ENCODE results near the gene RAB24.

Gene RAB24

DNA sequence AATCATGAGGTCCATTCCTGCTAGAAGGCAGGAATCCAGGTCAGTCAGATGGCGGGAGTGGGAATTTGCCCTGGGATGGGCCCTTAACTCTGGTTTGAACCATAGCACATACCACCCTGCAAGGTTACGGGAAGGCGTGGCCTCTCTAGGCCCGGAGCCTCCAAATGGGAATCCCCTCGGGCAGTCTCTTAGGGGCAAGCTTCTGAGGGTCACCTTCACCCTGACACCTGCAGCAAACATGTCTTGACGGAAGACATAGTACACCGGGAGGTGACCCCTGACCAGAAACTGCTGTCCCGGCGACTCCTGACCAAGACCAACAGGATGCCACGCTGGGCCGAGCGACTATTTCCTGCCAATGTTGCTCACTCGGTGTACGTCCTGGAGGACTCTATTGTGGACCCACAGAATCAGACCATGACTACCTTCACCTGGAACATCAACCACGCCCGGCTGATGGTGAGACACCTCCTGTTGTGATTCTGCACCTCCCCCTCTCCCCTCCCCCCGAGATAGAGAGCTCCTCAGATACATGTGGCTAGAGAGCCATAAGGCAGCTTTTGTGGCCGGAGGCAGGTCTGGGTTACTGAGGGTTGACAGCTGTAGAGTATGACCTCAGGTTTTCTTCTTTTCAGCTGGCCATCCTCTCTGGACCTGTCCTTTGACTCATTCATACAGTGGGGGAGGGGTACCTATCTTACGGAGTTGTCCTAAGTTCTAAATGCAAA is 1.0 kb upstream of the RAB24 start:
- TF ChIP-seq, protein P1, sequence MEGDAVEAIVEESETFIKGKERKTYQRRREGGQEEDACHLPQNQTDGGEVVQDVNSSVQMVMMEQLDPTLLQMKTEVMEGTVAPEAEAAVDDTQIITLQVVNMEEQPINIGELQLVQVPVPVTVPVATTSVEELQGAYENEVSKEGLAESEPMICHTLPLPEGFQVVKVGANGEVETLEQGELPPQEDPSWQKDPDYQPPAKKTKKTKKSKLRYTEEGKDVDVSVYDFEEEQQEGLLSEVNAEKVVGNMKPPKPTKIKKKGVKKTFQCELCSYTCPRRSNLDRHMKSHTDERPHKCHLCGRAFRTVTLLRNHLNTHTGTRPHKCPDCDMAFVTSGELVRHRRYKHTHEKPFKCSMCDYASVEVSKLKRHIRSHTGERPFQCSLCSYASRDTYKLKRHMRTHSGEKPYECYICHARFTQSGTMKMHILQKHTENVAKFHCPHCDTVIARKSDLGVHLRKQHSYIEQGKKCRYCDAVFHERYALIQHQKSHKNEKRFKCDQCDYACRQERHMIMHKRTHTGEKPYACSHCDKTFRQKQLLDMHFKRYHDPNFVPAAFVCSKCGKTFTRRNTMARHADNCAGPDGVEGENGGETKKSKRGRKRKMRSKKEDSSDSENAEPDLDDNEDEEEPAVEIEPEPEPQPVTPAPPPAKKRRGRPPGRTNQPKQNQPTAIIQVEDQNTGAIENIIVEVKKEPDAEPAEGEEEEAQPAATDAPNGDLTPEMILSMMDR (IDR thresholded peaks at IDR 0.05; ENCODE audit: low read depth, low read length), result no peak
- Histone ChIP-seq H3K27me3 (no peaks in the 10 kb centered on the region), H3K4me3 (ENCODE audit: low read depth, low read length) (peak overlapping the region; percentile 90), H3K9me3 (no peaks in the 10 kb centered on the region), H3K36me3 (peaks cover 44% of the 10 kb centered on the region), H3K4me1 (no peaks in the 10 kb centered on the region)
- DNase-seq, result no peak

- TF ChIP-seq, protein P1 (IDR thresholded peaks at IDR 0.05; ENCODE audit: low read depth, low read length), result no peak
- no peak for DNase-seq
- H3K36me3 ChIP-seq, result peaks cover 43% of the 10 kb centered on the region
- H3K27me3 ChIP-seq, result no peaks in the 10 kb centered on the region
- peak overlapping the region; percentile 90 for H3K4me3 ChIP-seq (ENCODE audit: low read depth, low read length)
- no peaks in the 10 kb centered on the region for H3K4me1 ChIP-seq
- H3K9me3 ChIP-seq, result no peaks in the 10 kb centered on the region
Measured at GRCh38 chr5:177303925-177304391, 439 bp upstream of the RAB24 start.

DNA sequence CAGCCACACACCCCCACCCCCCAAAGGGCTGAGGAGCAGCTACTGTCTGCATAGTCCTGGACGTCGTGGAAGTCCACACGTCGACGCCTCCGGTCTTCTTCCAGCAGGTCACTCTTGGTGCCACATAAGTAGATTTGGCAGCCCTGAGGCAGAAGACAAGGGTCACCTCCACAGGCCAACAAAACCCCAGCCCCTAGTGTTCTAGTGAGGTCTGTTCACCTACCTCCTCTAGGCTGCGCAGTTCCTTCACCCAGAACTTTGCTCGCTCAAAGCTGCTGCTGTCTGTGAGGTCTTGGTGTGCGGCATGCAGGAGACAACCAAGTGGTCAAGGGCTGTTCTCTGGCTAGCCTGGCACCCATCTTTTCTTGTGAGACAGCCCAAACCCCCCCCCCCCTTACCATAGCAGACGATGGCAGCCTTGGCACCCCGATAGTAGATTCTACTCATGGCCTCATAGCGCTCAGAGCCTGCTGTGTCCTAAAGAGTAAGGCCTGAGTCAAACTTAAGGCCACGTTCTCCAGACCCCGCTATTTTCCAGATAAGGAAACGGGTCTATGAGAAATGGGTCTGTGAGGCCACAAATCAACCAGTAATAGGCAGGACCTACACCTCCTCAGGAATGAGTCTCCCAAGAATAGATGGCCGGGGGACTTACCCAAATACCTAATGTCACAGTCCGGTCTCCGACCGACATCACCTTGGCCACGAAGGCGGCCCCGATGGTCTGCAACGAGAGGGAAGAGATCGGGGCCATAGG is 987 bp downstream of the RAB24 start:
- H3K36me3 ChIP-seq, result peaks cover 38% of the 10 kb centered on the region
- no peaks in the 10 kb centered on the region for H3K9me3 ChIP-seq
- peak; percentile 47 for DNase-seq
- H3K4me1 ChIP-seq, result no peaks in the 10 kb centered on the region
- TF ChIP-seq, protein P1 (IDR thresholded peaks at IDR 0.05; ENCODE audit: low read depth, low read length), result peak; percentile 46
- no peaks in the 10 kb centered on the region for H3K27me3 ChIP-seq
- peak overlapping the region; percentile 90 for H3K4me3 ChIP-seq (ENCODE audit: low read depth, low read length)

GRCh38 chr5:177301503-177302165 is 1.9 kb downstream of the RAB24 start:
- no peak for DNase-seq
- Histone ChIP-seq H3K27me3 (no peaks in the 10 kb centered on the region), H3K9me3 (no peaks in the 10 kb centered on the region), H3K4me3 (ENCODE audit: low read depth, low read length) (peak overlapping the region; percentile 90), H3K4me1 (no peaks in the 10 kb centered on the region), H3K36me3 (peaks cover 32% of the 10 kb centered on the region)
- TF ChIP-seq, protein P1 (IDR thresholded peaks at IDR 0.05; ENCODE audit: low read depth, low read length), result no peak

GRCh38 chr5:177300951-177301350 is 2.6 kb downstream of the RAB24 start:
- peaks cover 34% of the 10 kb centered on the region for H3K36me3 ChIP-seq

More at GRCh38 chr5:177300951-177301350, 2.6 kb downstream of the RAB24 start:
- DNase-seq, result no peak
- H3K4me1 ChIP-seq, result no peaks in the 10 kb centered on the region
- H3K27me3 ChIP-seq, result no peaks in the 10 kb centered on the region
- H3K9me3 ChIP-seq, result no peaks in the 10 kb centered on the region
- TF ChIP-seq, protein P1 (IDR thresholded peaks at IDR 0.05; ENCODE audit: low read depth, low read length), result no peak
- H3K4me3 ChIP-seq (ENCODE audit: low read depth, low read length), result no peak overlapping the region

Measured in BE2C (cell line).